Measurements from ENCODE around the gene SEMA3B.

- TF ChIP-seq CEBPB (tag; IDR thresholded peaks at IDR 0.05), result no peak
- no peak for TF ChIP-seq EZH2 (IDR thresholded peaks at IDR 0.05; ENCODE audit: borderline replicate concordance, low read depth, low read length)
- no peak for TF ChIP-seq MEF2A (IDR thresholded peaks at IDR 0.05; ENCODE audit: control insufficient read depth, low read depth, low read length)
- TF ChIP-seq, protein P1, sequence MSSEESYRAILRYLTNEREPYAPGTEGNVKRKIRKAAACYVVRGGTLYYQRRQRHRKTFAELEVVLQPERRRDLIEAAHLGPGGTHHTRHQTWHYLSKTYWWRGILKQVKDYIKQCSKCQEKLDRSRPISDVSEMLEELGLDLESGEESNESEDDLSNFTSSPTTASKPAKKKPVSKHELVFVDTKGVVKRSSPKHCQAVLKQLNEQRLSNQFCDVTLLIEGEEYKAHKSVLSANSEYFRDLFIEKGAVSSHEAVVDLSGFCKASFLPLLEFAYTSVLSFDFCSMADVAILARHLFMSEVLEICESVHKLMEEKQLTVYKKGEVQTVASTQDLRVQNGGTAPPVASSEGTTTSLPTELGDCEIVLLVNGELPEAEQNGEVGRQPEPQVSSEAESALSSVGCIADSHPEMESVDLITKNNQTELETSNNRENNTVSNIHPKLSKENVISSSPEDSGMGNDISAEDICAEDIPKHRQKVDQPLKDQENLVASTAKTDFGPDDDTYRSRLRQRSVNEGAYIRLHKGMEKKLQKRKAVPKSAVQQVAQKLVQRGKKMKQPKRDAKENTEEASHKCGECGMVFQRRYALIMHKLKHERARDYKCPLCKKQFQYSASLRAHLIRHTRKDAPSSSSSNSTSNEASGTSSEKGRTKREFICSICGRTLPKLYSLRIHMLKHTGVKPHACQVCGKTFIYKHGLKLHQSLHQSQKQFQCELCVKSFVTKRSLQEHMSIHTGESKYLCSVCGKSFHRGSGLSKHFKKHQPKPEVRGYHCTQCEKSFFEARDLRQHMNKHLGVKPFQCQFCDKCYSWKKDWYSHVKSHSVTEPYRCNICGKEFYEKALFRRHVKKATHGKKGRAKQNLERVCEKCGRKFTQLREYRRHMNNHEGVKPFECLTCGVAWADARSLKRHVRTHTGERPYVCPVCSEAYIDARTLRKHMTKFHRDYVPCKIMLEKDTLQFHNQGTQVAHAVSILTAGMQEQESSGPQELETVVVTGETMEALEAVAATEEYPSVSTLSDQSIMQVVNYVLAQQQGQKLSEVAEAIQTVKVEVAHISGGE (CRISPR knock-in tag; IDR thresholded peaks at IDR 0.05), result no peak
- TF ChIP-seq CTCF (IDR thresholded peaks at IDR 0.05 in 2 of 3, conservative IDR thresholded peaks at IDR 0.05 in 1 of 3; ENCODE audit: insufficient read depth in 2 of 3, low read depth in 1 of 3, low read length in 3 of 3), result no peak
- TF ChIP-seq RREB1 (CRISPR knock-in tag; IDR thresholded peaks at IDR 0.05), result no peak
- no peak for TF ChIP-seq MTA3 (IDR thresholded peaks at IDR 0.05; ENCODE audit: borderline replicate concordance)
- no peak for TF ChIP-seq FOXK2 (conservative IDR thresholded peaks at IDR 0.05 in 1 of 2, IDR thresholded peaks at IDR 0.05 in 1 of 2; ENCODE audit: low read depth in 2 of 2)
- TF ChIP-seq, protein P2, sequence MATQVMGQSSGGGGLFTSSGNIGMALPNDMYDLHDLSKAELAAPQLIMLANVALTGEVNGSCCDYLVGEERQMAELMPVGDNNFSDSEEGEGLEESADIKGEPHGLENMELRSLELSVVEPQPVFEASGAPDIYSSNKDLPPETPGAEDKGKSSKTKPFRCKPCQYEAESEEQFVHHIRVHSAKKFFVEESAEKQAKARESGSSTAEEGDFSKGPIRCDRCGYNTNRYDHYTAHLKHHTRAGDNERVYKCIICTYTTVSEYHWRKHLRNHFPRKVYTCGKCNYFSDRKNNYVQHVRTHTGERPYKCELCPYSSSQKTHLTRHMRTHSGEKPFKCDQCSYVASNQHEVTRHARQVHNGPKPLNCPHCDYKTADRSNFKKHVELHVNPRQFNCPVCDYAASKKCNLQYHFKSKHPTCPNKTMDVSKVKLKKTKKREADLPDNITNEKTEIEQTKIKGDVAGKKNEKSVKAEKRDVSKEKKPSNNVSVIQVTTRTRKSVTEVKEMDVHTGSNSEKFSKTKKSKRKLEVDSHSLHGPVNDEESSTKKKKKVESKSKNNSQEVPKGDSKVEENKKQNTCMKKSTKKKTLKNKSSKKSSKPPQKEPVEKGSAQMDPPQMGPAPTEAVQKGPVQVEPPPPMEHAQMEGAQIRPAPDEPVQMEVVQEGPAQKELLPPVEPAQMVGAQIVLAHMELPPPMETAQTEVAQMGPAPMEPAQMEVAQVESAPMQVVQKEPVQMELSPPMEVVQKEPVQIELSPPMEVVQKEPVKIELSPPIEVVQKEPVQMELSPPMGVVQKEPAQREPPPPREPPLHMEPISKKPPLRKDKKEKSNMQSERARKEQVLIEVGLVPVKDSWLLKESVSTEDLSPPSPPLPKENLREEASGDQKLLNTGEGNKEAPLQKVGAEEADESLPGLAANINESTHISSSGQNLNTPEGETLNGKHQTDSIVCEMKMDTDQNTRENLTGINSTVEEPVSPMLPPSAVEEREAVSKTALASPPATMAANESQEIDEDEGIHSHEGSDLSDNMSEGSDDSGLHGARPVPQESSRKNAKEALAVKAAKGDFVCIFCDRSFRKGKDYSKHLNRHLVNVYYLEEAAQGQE (IDR thresholded peaks at IDR 0.05; ENCODE audit: borderline replicate concordance), result no peak
- TF ChIP-seq, protein P2 (CRISPR knock-in tag; IDR thresholded peaks at IDR 0.05; ENCODE audit: low read depth), result no peak
- no peak for TF ChIP-seq SP1 (CRISPR knock-in tag; IDR thresholded peaks at IDR 0.05)
- no peak for TF ChIP-seq CREB1 (IDR thresholded peaks at IDR 0.05)
- TF ChIP-seq CREB1 (CRISPR knock-in tag; IDR thresholded peaks at IDR 0.05), result no peak
- no peak for TF ChIP-seq SMARCB1 (IDR thresholded peaks at IDR 0.05; ENCODE audit: insufficient read length, low read depth)
- no peak for TF ChIP-seq KAT7 (CRISPR knock-in tag; IDR thresholded peaks at IDR 0.05; ENCODE audit: borderline replicate concordance)
Measured at GRCh38 chr3:50264383-50264963, 4.5 kb upstream of the SEMA3B start.
